ENCODE measurements around the gene DOCK7. TPM values are rescaled to one million over a fixed set of nuclear protein-coding genes. Genes with fewer than 3 reads are reported as not detected.
"Not testable (repeated sequence)": the region's sequence is repeated elsewhere in the genome, so short reads cannot be mapped to it uniquely, and the experiment has no call there.

The DOCK7 gene
- total RNA-seq, 2 donors from 2014 or later = 8.3 to 20.2 TPM

- ATAC-seq = no peak
- Mint-ChIP-seq H3K9me3 (no peaks in the 10 kb centered on the region), H3K36me3 (no peaks in the 10 kb centered on the region), H3K27ac (no peak overlapping the region)
- DNase-seq (ENCODE audit: low spot score in 2 of 2) = no peak
These were observed 97.8 kb downstream of the DOCK7 start for GRCh38 chr1:62590255-62590969.

- H3K9me3 Mint-ChIP-seq = no peaks in the 10 kb centered on the region
- H3K27ac Mint-ChIP-seq = no peak overlapping the region
- H3K36me3 Mint-ChIP-seq = no peaks in the 10 kb centered on the region
- no peak for ATAC-seq
- no peak for DNase-seq (ENCODE audit: low spot score in 2 of 2)
These were observed 98.9 kb downstream of the DOCK7 start for GRCh38 chr1:62589321-62589720.

GRCh38 chr1:62588000-62588399, 100.2 kb downstream of the DOCK7 start:
- Mint-ChIP-seq H3K27ac (no peak overlapping the region), H3K9me3 (no peaks in the 10 kb centered on the region), H3K36me3 (no peaks in the 10 kb centered on the region)
- no peak for DNase-seq (ENCODE audit: low spot score in 2 of 2)
- no peak for ATAC-seq

- Mint-ChIP-seq H3K36me3 (no peaks in the 10 kb centered on the region), H3K27ac (no peak overlapping the region), H3K9me3 (no peaks in the 10 kb centered on the region)
- ATAC-seq = no peak
- DNase-seq (ENCODE audit: low spot score in 2 of 2) = no peak
These were observed 102.6 kb downstream of the DOCK7 start for GRCh38 chr1:62585469-62586155.

- peaks cover 4 to 10% of the 10 kb centered on the region in 2 donors for H3K9me3 Mint-ChIP-seq
- ATAC-seq = no peak
These were observed 114.5 kb downstream of the DOCK7 start for GRCh38 chr1:62573675-62574074.

GRCh38 chr1:62572476-62572875, 115.7 kb downstream of the DOCK7 start:
- H3K27ac Mint-ChIP-seq = peak overlapping the region in 1 of 2 donors; percentile 33
- peaks cover 11 to 24% of the 10 kb centered on the region in 2 donors for H3K36me3 Mint-ChIP-seq
- DNase-seq (ENCODE audit: low spot score in 2 of 2) (no peak), ATAC-seq (no peak)
- peaks cover 11 to 15% of the 10 kb centered on the region in 2 donors for H3K9me3 Mint-ChIP-seq

More at GRCh38 chr1:62573675-62574074, 114.5 kb downstream of the DOCK7 start:
- Mint-ChIP-seq H3K27ac (no peak overlapping the region), H3K36me3 (peaks cover 6 to 15% of the 10 kb centered on the region in 2 donors)
- DNase-seq (ENCODE audit: low spot score in 2 of 2) = no peak

GRCh38 chr1:62571517-62571916, 116.7 kb downstream of the DOCK7 start:
- peaks cover 11 to 15% of the 10 kb centered on the region in 2 donors for H3K9me3 Mint-ChIP-seq

GRCh38 chr1:62567926-62568325, 120.3 kb downstream of the DOCK7 start:
- not testable (repeated sequence) for H3K27ac Mint-ChIP-seq; ATAC-seq; DNase-seq (ENCODE audit: low spot score in 2 of 2)
- Mint-ChIP-seq H3K9me3 (peaks cover 11 to 15% of the 10 kb centered on the region in 2 donors), H3K36me3 (peaks cover 11 to 19% of the 10 kb centered on the region in 2 donors)

More at GRCh38 chr1:62571517-62571916, 116.7 kb downstream of the DOCK7 start:
- ATAC-seq; DNase-seq (ENCODE audit: low spot score in 2 of 2); H3K27ac Mint-ChIP-seq: not testable (repeated sequence)
- H3K36me3 Mint-ChIP-seq = peaks cover 11 to 24% of the 10 kb centered on the region in 2 donors

- H3K36me3 Mint-ChIP-seq = peaks cover 11 to 19% of the 10 kb centered on the region in 2 donors
- ATAC-seq; H3K27ac Mint-ChIP-seq; DNase-seq (ENCODE audit: low spot score in 2 of 2): not testable (repeated sequence)
- H3K9me3 Mint-ChIP-seq = peaks cover 11 to 15% of the 10 kb centered on the region in 2 donors
These were observed 121.0 kb downstream of the DOCK7 start for GRCh38 chr1:62567182-62567581.

- ATAC-seq (no peak), DNase-seq (ENCODE audit: low spot score in 2 of 2) (no peak)
- Mint-ChIP-seq H3K36me3 (no peaks in the 10 kb centered on the region), H3K9me3 (no peaks in the 10 kb centered on the region), H3K27ac (no peak overlapping the region)
These were observed 126.9 kb downstream of the DOCK7 start for GRCh38 chr1:62561306-62561705.

GRCh38 chr1:62544570-62544969, 143.6 kb downstream of the DOCK7 start:
- no peak overlapping the region for H3K27ac Mint-ChIP-seq
- no peak for ATAC-seq

GRCh38 chr1:62541048-62541447, 147.1 kb downstream of the DOCK7 start:
- H3K27ac Mint-ChIP-seq = no peak overlapping the region
- no peak for ATAC-seq
- H3K36me3 Mint-ChIP-seq = no peaks in the 10 kb centered on the region
- no peak for DNase-seq (ENCODE audit: low spot score in 2 of 2)
- no peaks in the 10 kb centered on the region for H3K9me3 Mint-ChIP-seq

More at GRCh38 chr1:62544570-62544969, 143.6 kb downstream of the DOCK7 start:
- DNase-seq (ENCODE audit: low spot score in 2 of 2) = no peak
- Mint-ChIP-seq H3K9me3 (no peaks in the 10 kb centered on the region), H3K36me3 (no peaks in the 10 kb centered on the region)

- Mint-ChIP-seq H3K9me3 (no peaks in the 10 kb centered on the region), H3K36me3 (no peaks in the 10 kb centered on the region), H3K27ac (no peak overlapping the region)
- no peak for ATAC-seq
- no peak for DNase-seq (ENCODE audit: low spot score in 2 of 2)
These were observed 149.1 kb downstream of the DOCK7 start for GRCh38 chr1:62539028-62539447.

- Mint-ChIP-seq H3K36me3 (no peaks in the 10 kb centered on the region), H3K27ac (no peak overlapping the region), H3K9me3 (no peaks in the 10 kb centered on the region)
- no peak for ATAC-seq
- no peak for DNase-seq (ENCODE audit: low spot score in 2 of 2)
These were observed 151.3 kb downstream of the DOCK7 start for GRCh38 chr1:62536865-62537264.

GRCh38 chr1:62530516-62531154, 157.6 kb downstream of the DOCK7 start:
- Mint-ChIP-seq H3K9me3 (no peaks in the 10 kb centered on the region), H3K27ac (no peak overlapping the region), H3K36me3 (no peaks in the 10 kb centered on the region)
- ATAC-seq (no peak), DNase-seq (ENCODE audit: low spot score in 2 of 2) (no peak)

- ATAC-seq (no peak), DNase-seq (ENCODE audit: low spot score in 2 of 2) (no peak)
- H3K9me3 Mint-ChIP-seq = no peaks in the 10 kb centered on the region
- H3K36me3 Mint-ChIP-seq = no peaks in the 10 kb centered on the region
- H3K27ac Mint-ChIP-seq = no peak overlapping the region
These were observed 159.0 kb downstream of the DOCK7 start for GRCh38 chr1:62529227-62529626.

GRCh38 chr1:62528015-62528414, 160.2 kb downstream of the DOCK7 start:
- Mint-ChIP-seq H3K27ac (no peak overlapping the region), H3K36me3 (no peaks in the 10 kb centered on the region), H3K9me3 (no peaks in the 10 kb centered on the region)
- DNase-seq (ENCODE audit: low spot score in 2 of 2) (no peak), ATAC-seq (no peak)
